Urinary bladder (tissue), 4 donors: ENCODE data around the gene ATP2C2. TPM values are rescaled to one million over a fixed set of nuclear protein-coding genes. Genes with fewer than 3 reads are reported as not detected.

Source experiments
- DNase-seq: peaks from one replicate; pipeline ENCODE4 v3.0.0-alpha.2; 2015; ENCODE audit errors: extremely low spot score
- H3K27ac ChIP-seq: one replicate; pipeline ENCODE4 v1.5.1; 2013; ENCODE audit warnings: low read depth, mild to moderate bottlenecking, moderate library complexity
- H3K36me3 ChIP-seq: one replicate; pipeline ENCODE4 v1.6.1; 2013; ENCODE audit warnings: mild to moderate bottlenecking, moderate library complexity; ENCODE audit not compliant: insufficient read depth
- H3K4me1 ChIP-seq: one replicate; pipeline ENCODE4 v1.6.1; 2013; ENCODE audit warnings: mild to moderate bottlenecking, moderate library complexity; ENCODE audit not compliant: insufficient read depth
- H3K4me3 ChIP-seq: one replicate; pipeline ENCODE4 v1.5.1; 2013; ENCODE audit warnings: low read depth, low read length
- whole genome bisulfite sequencing: extraction: QIAGEN DNeasy Blood & Tissue Kit; methylation state at CpG from one replicate; pipeline ENCODE4 v1.1.7; 2013; 5-methylcytosine and 5-hydroxymethylcytosine counted together
- polyA plus RNA-seq: library from polyadenylated mRNA; stranded (reverse); fragments of 200-250 nt; gene quantifications from one replicate; pipeline ENCODE4 v1.2.3, GENCODE V29; 2013
- total RNA-seq: library from RNA; depleted of rRNA; stranded (reverse); fragments of >200 nt; gene quantifications from one replicate; pipeline ENCODE4 v1.2.3, GENCODE V29; 2014
- donor health status: healthy with polysubstance abuse.
- donor health status: healthy.

ATP2C2 gene
- total and polyA plus RNA-seq, 2 donors = 2.3 to 5.0 TPM

- H3K4me3 ChIP-seq = no peak overlapping the region
- H3K36me3 ChIP-seq = no peaks in the 10 kb centered on the region
- no peak for DNase-seq
- WGBS = 67% methylated on average over 34 of the region's 34 CpGs
- H3K4me1 ChIP-seq = no peaks in the 10 kb centered on the region
- H3K27ac ChIP-seq = no peak overlapping the region
These were observed 84.9 kb downstream of the ATP2C2 start for GRCh38 chr16:84453061-84453752.

GRCh38 chr16:84454611-84455010 is 86.3 kb downstream of the ATP2C2 start:
- H3K4me3 ChIP-seq = no peak overlapping the region
- H3K27ac ChIP-seq = no peak overlapping the region
- no peaks in the 10 kb centered on the region for H3K36me3 ChIP-seq
- DNase-seq = no peak
- H3K4me1 ChIP-seq = no peaks in the 10 kb centered on the region
- 92% methylated on average over 13 of the region's 13 CpGs for WGBS

GRCh38 chr16:84455031-84455430 is 86.7 kb downstream of the ATP2C2 start:
- no peak overlapping the region for H3K4me3 ChIP-seq
- H3K4me1 ChIP-seq = no peaks in the 10 kb centered on the region
- 90% methylated on average over 9 of the region's 9 CpGs for WGBS
- H3K27ac ChIP-seq = no peak overlapping the region
- no peak for DNase-seq
- H3K36me3 ChIP-seq = no peaks in the 10 kb centered on the region

- DNase-seq = no peak
These were observed 90.5 kb downstream of the ATP2C2 start for GRCh38 chr16:84458606-84459532.

GRCh38 chr16:84459533-84459894 is 91.2 kb downstream of the ATP2C2 start:
- Histone ChIP-seq H3K36me3 (no peaks in the 10 kb centered on the region), H3K4me3 (no peak overlapping the region), H3K27ac (no peak overlapping the region), H3K4me1 (no peaks in the 10 kb centered on the region)
- WGBS = 90% methylated on average over 2 of the region's 2 CpGs
- DNase-seq = no peak

More at GRCh38 chr16:84458606-84459532, 90.5 kb downstream of the ATP2C2 start:
- no peaks in the 10 kb centered on the region for H3K4me1 ChIP-seq
- H3K36me3 ChIP-seq = no peaks in the 10 kb centered on the region
- no peak overlapping the region for H3K27ac ChIP-seq
- no peak overlapping the region for H3K4me3 ChIP-seq
- 94% methylated on average over 38 of the region's 38 CpGs for WGBS

GRCh38 chr16:84459941-84460405 is 91.6 kb downstream of the ATP2C2 start:
- H3K36me3 ChIP-seq = no peaks in the 10 kb centered on the region
- WGBS = 68% methylated on average over 14 of the region's 14 CpGs
- no peak for DNase-seq
- no peaks in the 10 kb centered on the region for H3K4me1 ChIP-seq
- H3K4me3 ChIP-seq = no peak overlapping the region
- no peak overlapping the region for H3K27ac ChIP-seq

- no peak overlapping the region for H3K4me3 ChIP-seq
- no peaks in the 10 kb centered on the region for H3K36me3 ChIP-seq
- no peaks in the 10 kb centered on the region for H3K4me1 ChIP-seq
- no peak overlapping the region for H3K27ac ChIP-seq
- no peak for DNase-seq
- WGBS = 80% methylated on average over 20 of the region's 20 CpGs
These were observed 92.2 kb downstream of the ATP2C2 start for GRCh38 chr16:84460406-84461028.

- H3K27ac ChIP-seq = no peak overlapping the region
- no peak overlapping the region for H3K4me3 ChIP-seq
- no peak for DNase-seq
- no peaks in the 10 kb centered on the region for H3K36me3 ChIP-seq
- H3K4me1 ChIP-seq = no peaks in the 10 kb centered on the region
- 83% methylated on average over 8 of the region's 8 CpGs for WGBS
These were observed 92.7 kb downstream of the ATP2C2 start for GRCh38 chr16:84461029-84461412.

- 89% methylated on average over 30 of the region's 30 CpGs for WGBS
- DNase-seq = no peak
- Histone ChIP-seq H3K36me3 (no peaks in the 10 kb centered on the region), H3K4me3 (no peak overlapping the region), H3K4me1 (no peaks in the 10 kb centered on the region), H3K27ac (no peak overlapping the region)
These were observed 93.3 kb downstream of the ATP2C2 start for GRCh38 chr16:84461413-84462295.

GRCh38 chr16:84462296-84463210 is 94.2 kb downstream of the ATP2C2 start:
- no peaks in the 10 kb centered on the region for H3K36me3 ChIP-seq
- WGBS = 84% methylated on average over 24 of the region's 24 CpGs
- DNase-seq = no peak

GRCh38 chr16:84463221-84463620 is 94.9 kb downstream of the ATP2C2 start:
- no peak overlapping the region for H3K4me3 ChIP-seq
- no peak for DNase-seq
- no peak overlapping the region for H3K27ac ChIP-seq
- no peaks in the 10 kb centered on the region for H3K36me3 ChIP-seq
- no peaks in the 10 kb centered on the region for H3K4me1 ChIP-seq
- 76% methylated on average over 7 of the region's 7 CpGs for WGBS

More at GRCh38 chr16:84462296-84463210, 94.2 kb downstream of the ATP2C2 start:
- H3K27ac ChIP-seq = no peak overlapping the region
- H3K4me1 ChIP-seq = no peaks in the 10 kb centered on the region
- no peak overlapping the region for H3K4me3 ChIP-seq

- no peak for DNase-seq
- Histone ChIP-seq H3K36me3 (no peaks in the 10 kb centered on the region), H3K27ac (no peak overlapping the region), H3K4me3 (no peak overlapping the region), H3K4me1 (no peaks in the 10 kb centered on the region)
- 74% methylated on average over 6 of the region's 6 CpGs for WGBS
These were observed 95.8 kb downstream of the ATP2C2 start for GRCh38 chr16:84464116-84464515.
